ENCODE data around the gene CERS5.
A peak's percentile ranks its signal among the peaks of the same experiment; 100 is the strongest.
"Not testable (repeated sequence)": the region's sequence is repeated elsewhere in the genome, so short reads cannot be mapped to it uniquely, and the experiment has no call there.

CERS5 gene

GRCh38 chr12:50103767-50104321 lies 63.3 kb downstream of the CERS5 start, which contains the start of gene GPD1:
GPD1 (plus strand) TSS chr12:50104008; CDS start chr12:50104051, 43 bp downstream.
- DNase-seq (ENCODE audit: low read depth in 2 of 2) = no peak

- no peak for DNase-seq (ENCODE audit: low read depth in 2 of 2)
Observed at GRCh38 chr12:50103351-50103750, 63.8 kb downstream of the CERS5 start.

GRCh38 chr12:50102646-50103309 lies 64.4 kb downstream of the CERS5 start:
- DNase-seq (ENCODE audit: low read depth in 2 of 2) = no peak

- DNase-seq (ENCODE audit: low read depth in 2 of 2) = no peak
Observed at GRCh38 chr12:50102131-50102531, 65.0 kb downstream of the CERS5 start.

GRCh38 chr12:50101663-50102062 lies 65.5 kb downstream of the CERS5 start:
- no peak for DNase-seq (ENCODE audit: low read depth in 2 of 2)

GRCh38 chr12:50100561-50100960 lies 66.6 kb downstream of the CERS5 start:
- DNase-seq (ENCODE audit: low read depth in 2 of 2) = no peak

GRCh38 chr12:50099302-50100008 lies 67.7 kb downstream of the CERS5 start:
- DNase-seq (ENCODE audit: low read depth in 2 of 2) = no peak

GRCh38 chr12:50097952-50098351 lies 69.2 kb downstream of the CERS5 start:
- no peak for DNase-seq (ENCODE audit: low read depth in 2 of 2)

- no peak for DNase-seq (ENCODE audit: low read depth in 2 of 2)
Observed at GRCh38 chr12:50090391-50090790, 76.8 kb downstream of the CERS5 start.

GRCh38 chr12:50089730-50090129 lies 77.4 kb downstream of the CERS5 start:
- no peak for DNase-seq (ENCODE audit: low read depth in 2 of 2)

- DNase-seq (ENCODE audit: low read depth in 2 of 2) = no peak
Observed at GRCh38 chr12:50088577-50089335, 78.4 kb downstream of the CERS5 start.

- no peak for DNase-seq (ENCODE audit: low read depth in 2 of 2)
Observed at GRCh38 chr12:50087995-50088394, 79.2 kb downstream of the CERS5 start.

GRCh38 chr12:50087151-50087550 lies 80.0 kb downstream of the CERS5 start:
- DNase-seq (ENCODE audit: low read depth in 2 of 2) = no peak

GRCh38 chr12:50086148-50086547 lies 81.0 kb downstream of the CERS5 start:
- DNase-seq (ENCODE audit: low read depth in 2 of 2) = no peak

- DNase-seq (ENCODE audit: low read depth in 2 of 2) = no peak
Observed at GRCh38 chr12:50085615-50086072, 81.5 kb downstream of the CERS5 start.

GRCh38 chr12:50084775-50085614 lies 82.2 kb downstream of the CERS5 start, which contains the start of gene SMARCD1:
SMARCD1 (plus strand) TSS chr12:50085342; CDS start chr12:50085370, 28 bp downstream.
- DNase-seq (ENCODE audit: low read depth in 2 of 2) = peak; percentile 83 to 85

- not testable (repeated sequence) for DNase-seq (ENCODE audit: low read depth in 2 of 2)
Observed at GRCh38 chr12:50084409-50084774, 82.8 kb downstream of the CERS5 start.

- DNase-seq (ENCODE audit: low read depth in 2 of 2) = no peak
Observed at GRCh38 chr12:50083301-50083700, 83.9 kb downstream of the CERS5 start.

- no peak for DNase-seq (ENCODE audit: low read depth in 2 of 2)
Observed at GRCh38 chr12:50082644-50083043, 84.5 kb downstream of the CERS5 start.

GRCh38 chr12:50081096-50081808 lies 85.9 kb downstream of the CERS5 start:
- DNase-seq (ENCODE audit: low read depth in 2 of 2) = no peak

GRCh38 chr12:50079771-50080170 lies 87.4 kb downstream of the CERS5 start:
- DNase-seq (ENCODE audit: low read depth in 2 of 2) = no peak
